Ishikawa (cell line): ENCODE measurements around the gene SRRM3.
A peak's percentile ranks its signal among the peaks of the same experiment; 100 is the strongest.

ENCODE experiments used
- CEBPB ChIP-seq: IDR thresholded peaks from 2 replicates; pipeline ENCODE4 v1.6.1; 2012
- CREB1 ChIP-seq: IDR thresholded peaks from 2 replicates; pipeline ENCODE4 v1.6.1; 2012; ENCODE audit warnings: low read depth
- EGR1 ChIP-seq: IDR thresholded peaks from 2 replicates; pipeline ENCODE4 v1.6.1; 2012
- EP300 ChIP-seq: IDR thresholded peaks from 2 replicates; pipeline ENCODE4 v1.6.1; 2012; ENCODE audit warnings: borderline replicate concordance
- FOXM1 ChIP-seq: IDR thresholded peaks from 2 replicates; pipeline ENCODE4 v1.6.1; 2012; ENCODE audit warnings: low read depth, borderline replicate concordance
- NFIC ChIP-seq: IDR thresholded peaks from 2 replicates; pipeline ENCODE4 v1.6.1; 2012
- RAD21 ChIP-seq: IDR thresholded peaks from 2 replicates; pipeline ENCODE4 v1.6.1; 2012; ENCODE audit warnings: low read depth
- TAF1 ChIP-seq: IDR thresholded peaks from 2 replicates; pipeline ENCODE4 v1.6.1; 2012; ENCODE audit warnings: low read depth, mild to moderate bottlenecking
- TCF12 ChIP-seq: IDR thresholded peaks from 2 replicates; pipeline ENCODE4 v1.6.1; 2012; ENCODE audit warnings: low read depth
- TEAD4 ChIP-seq: IDR thresholded peaks from 2 replicates; pipeline ENCODE4 v1.6.1; 2012
- YY1 ChIP-seq: IDR thresholded peaks from 2 replicates; pipeline ENCODE4 v1.6.1; 2012; ENCODE audit warnings: low read depth
- ZBTB7A ChIP-seq: IDR thresholded peaks from 2 replicates; pipeline ENCODE4 v1.6.1; 2012; ENCODE audit warnings: low read depth
- TF ChIP-seq, protein P1 (sequence below): IDR thresholded peaks from 2 replicates; pipeline ENCODE4 v1.6.1; 2012
- TF ChIP-seq, protein P2 (sequence below): IDR thresholded peaks from 2 replicates; pipeline ENCODE4 v1.6.1; 2012
- TF ChIP-seq, protein P3 (sequence below): IDR thresholded peaks from 2 replicates; pipeline ENCODE4 v1.6.1; 2012; ENCODE audit warnings: low read depth, mild to moderate bottlenecking

The SRRM3 gene

DNA sequence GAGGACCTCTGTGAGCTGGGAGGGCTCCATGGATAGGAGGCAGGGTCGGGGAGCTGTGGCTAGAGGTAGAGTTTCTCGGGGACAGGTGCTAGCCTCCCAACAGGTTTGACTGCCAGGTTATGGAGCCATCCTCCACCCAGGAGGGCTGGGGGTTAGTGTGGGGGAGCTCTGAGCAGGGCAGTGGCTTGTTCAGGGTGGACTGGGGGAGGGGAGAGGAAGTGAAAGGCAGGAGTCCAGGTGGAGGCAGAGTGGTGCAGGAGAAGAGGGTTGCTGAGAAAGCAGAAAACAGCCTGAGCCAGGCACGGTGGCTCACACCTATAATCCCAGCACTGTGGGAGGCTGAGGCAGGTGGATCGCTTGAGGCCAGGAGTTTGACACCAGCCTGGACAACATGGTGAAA lies 60.2 kb downstream of the SRRM3 start:
- TF ChIP-seq YY1 (no peak), RAD21 (no peak), CEBPB (no peak), TEAD4 (no peak)
- TF ChIP-seq, protein P1, sequence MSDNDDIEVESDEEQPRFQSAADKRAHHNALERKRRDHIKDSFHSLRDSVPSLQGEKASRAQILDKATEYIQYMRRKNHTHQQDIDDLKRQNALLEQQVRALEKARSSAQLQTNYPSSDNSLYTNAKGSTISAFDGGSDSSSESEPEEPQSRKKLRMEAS: no peak
- TF ChIP-seq, protein P2, sequence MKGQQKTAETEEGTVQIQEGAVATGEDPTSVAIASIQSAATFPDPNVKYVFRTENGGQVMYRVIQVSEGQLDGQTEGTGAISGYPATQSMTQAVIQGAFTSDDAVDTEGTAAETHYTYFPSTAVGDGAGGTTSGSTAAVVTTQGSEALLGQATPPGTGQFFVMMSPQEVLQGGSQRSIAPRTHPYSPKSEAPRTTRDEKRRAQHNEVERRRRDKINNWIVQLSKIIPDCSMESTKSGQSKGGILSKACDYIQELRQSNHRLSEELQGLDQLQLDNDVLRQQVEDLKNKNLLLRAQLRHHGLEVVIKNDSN: no peak

DNA sequence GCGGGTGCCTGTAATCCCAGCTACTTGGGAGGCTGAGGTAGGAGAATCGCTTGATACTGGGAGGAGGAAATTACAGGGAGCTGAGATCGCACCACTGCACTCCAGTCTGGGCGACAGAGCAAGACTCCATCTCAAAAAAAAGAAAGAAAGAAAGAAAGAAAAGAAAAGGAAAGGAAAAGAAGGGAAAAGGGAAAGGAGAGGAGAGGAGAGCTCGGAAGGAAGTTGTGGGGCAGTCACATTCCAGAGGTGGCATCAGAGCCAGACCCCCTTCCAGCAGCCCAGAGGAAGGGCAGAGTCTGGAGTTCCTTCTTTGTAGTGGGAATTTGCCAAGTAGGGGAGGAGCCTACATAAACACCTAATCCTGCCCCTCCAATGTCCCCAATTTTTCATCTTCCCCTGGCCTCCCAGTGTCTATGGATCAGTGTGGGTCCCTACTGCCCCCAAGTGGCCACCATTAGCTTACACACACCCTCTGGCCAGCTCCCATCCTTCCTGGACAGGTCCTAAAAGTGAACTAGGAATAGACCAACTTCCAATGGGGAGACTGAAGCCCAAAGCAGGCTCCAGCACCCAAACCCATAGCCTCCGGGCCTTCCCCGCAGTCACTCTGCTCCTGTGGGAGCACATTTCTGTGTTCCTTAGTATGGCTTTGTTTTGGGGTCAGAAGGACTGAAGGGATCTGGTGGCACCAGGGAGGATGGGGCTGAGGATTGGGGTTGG lies 61.1 kb downstream of the SRRM3 start:
- no peak for TF ChIP-seq CEBPB
- peak; percentile 94 for TF ChIP-seq RAD21

DNA sequence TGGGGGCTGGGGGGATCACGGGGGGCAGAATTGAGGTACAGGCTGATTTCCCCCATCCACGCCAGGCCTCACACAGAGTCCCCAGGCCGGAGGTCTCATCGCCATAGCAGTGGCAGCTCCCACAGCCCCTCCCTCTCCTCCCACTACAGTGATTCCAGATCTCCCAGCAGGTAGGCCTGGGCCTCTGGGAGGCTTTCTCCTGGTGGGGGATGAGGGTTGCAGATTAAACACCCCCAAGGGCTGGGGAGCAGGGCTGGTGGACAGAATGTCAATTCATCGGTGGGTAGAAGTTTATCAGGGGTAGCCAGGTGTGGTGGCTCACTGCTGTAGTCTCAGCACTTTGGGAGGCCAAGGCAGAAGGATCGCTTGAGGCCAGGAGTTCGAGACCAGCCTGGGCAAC lies 63.6 kb downstream of the SRRM3 start:
- TF ChIP-seq, protein P1: no peak
- TF ChIP-seq YY1: no peak
- no peak for TF ChIP-seq EP300
- TF ChIP-seq, protein P2: no peak
- TF ChIP-seq ZBTB7A: no peak
- TF ChIP-seq RAD21: no peak
- no peak for TF ChIP-seq CREB1

DNA sequence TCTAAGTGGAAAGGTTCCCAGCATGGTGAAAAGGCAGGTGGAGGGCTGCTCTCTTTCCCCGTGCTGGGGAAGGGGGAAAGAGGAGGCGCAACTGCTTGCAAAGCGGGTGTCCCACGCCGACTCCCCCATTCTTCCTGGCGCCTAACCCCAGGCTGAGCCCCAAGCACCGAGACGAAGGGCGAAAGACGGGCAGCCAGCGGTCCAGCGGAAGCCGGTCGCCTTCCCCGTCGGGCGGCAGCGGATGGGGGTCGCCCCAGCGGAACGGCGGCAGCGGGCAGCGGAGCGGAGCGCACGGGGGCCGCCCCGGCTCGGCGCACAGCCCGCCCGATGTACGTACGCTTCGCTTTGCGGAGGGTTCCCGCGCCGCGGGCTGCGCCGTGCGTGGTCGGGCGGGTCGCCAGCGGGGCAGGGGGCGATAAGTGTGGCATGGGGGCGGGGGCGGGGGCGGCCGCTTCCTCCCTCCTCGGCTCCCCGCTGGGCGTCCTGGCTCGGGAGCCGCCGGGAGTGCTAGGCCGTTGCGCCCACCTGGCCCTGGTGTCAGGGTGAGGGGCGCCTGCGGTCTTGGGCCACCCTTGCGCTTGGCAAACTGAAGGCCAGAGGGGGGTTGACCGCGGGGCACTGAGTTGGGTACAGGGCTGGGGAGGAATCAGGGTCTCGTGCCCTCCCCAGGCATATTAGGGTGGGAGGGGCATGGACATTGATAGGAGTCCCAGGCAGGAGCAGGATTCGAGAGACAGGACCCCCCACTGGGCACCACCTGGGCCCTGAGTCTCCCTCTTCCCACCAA lies 65.6 kb downstream of the SRRM3 start:
- TF ChIP-seq YY1 (no peak), EP300 (no peak), NFIC (no peak), TCF12 (no peak), ZBTB7A (0 out of 2 replicates have a peak, but pooled peaks have one; percentile 82), CEBPB (no peak), RAD21 (no peak)
- TF ChIP-seq, protein P3, sequence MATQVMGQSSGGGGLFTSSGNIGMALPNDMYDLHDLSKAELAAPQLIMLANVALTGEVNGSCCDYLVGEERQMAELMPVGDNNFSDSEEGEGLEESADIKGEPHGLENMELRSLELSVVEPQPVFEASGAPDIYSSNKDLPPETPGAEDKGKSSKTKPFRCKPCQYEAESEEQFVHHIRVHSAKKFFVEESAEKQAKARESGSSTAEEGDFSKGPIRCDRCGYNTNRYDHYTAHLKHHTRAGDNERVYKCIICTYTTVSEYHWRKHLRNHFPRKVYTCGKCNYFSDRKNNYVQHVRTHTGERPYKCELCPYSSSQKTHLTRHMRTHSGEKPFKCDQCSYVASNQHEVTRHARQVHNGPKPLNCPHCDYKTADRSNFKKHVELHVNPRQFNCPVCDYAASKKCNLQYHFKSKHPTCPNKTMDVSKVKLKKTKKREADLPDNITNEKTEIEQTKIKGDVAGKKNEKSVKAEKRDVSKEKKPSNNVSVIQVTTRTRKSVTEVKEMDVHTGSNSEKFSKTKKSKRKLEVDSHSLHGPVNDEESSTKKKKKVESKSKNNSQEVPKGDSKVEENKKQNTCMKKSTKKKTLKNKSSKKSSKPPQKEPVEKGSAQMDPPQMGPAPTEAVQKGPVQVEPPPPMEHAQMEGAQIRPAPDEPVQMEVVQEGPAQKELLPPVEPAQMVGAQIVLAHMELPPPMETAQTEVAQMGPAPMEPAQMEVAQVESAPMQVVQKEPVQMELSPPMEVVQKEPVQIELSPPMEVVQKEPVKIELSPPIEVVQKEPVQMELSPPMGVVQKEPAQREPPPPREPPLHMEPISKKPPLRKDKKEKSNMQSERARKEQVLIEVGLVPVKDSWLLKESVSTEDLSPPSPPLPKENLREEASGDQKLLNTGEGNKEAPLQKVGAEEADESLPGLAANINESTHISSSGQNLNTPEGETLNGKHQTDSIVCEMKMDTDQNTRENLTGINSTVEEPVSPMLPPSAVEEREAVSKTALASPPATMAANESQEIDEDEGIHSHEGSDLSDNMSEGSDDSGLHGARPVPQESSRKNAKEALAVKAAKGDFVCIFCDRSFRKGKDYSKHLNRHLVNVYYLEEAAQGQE: 0 out of 2 replicates have a peak, but pooled peaks have one; percentile 7
- TF ChIP-seq, protein P1: no peak

DNA sequence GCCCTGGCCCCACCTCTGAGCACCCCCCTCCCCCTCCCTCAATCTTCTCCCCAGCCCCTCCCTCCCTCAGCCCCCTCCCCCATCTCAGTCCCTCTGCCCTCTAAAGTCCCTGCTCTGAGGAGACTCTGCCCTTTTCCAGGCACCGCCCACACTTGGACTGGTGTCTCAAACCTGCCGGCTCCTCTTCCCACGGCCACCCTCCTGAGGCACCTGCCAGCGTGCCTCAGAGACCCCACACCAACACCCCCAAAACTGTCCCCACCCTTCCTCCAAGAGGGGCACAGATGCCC lies 66.1 kb downstream of the SRRM3 start:
- no peak for TF ChIP-seq TAF1
- no peak for TF ChIP-seq EP300
- TF ChIP-seq EGR1: no peak
- TF ChIP-seq, protein P3: no peak
- no peak for TF ChIP-seq NFIC
- TF ChIP-seq TCF12: no peak
- TF ChIP-seq ZBTB7A: no peak
- no peak for TF ChIP-seq RAD21
- no peak for TF ChIP-seq FOXM1
- TF ChIP-seq, protein P1: no peak
- TF ChIP-seq TEAD4: no peak
- TF ChIP-seq CEBPB: no peak
- TF ChIP-seq, protein P2: no peak
- TF ChIP-seq CREB1: no peak
- TF ChIP-seq YY1: no peak
